WTC11 (cell line): ENCODE measurements around the gene ARG2.

Experiments
- SP1 ChIP-seq: sonication (generic); formaldehyde crosslinking; conservative IDR thresholded peaks from 2 replicates; pipeline ENCODE4 v1.8.1; 2022; ENCODE audit warnings: missing genetic modification reagents
- TCF7 ChIP-seq: sonication (generic); formaldehyde crosslinking; IDR thresholded peaks from 2 replicates; pipeline ENCODE4 v1.8.0; 2022; ENCODE audit warnings: mild to moderate bottlenecking, low read depth, missing genetic modification reagents, moderate library complexity
- TEAD4 ChIP-seq: sonication (generic); formaldehyde crosslinking; IDR thresholded peaks from 2 replicates; pipeline ENCODE4 v1.8.0; 2022; ENCODE audit warnings: mild to moderate bottlenecking, missing genetic modification reagents
- ZNF138 ChIP-seq: sonication (generic); formaldehyde crosslinking; conservative IDR thresholded peaks from 2 replicates; pipeline ENCODE4 v1.8.1; 2022; ENCODE audit warnings: mild to moderate bottlenecking, moderate library complexity, missing genetic modification reagents
- TF ChIP-seq, protein P1 (sequence below): fragments of 200-600 bp; IDR thresholded peaks from 2 replicates; pipeline ENCODE4 v1.8.0; 2022; ENCODE audit warnings: antibody characterized with exemption

DNA sequence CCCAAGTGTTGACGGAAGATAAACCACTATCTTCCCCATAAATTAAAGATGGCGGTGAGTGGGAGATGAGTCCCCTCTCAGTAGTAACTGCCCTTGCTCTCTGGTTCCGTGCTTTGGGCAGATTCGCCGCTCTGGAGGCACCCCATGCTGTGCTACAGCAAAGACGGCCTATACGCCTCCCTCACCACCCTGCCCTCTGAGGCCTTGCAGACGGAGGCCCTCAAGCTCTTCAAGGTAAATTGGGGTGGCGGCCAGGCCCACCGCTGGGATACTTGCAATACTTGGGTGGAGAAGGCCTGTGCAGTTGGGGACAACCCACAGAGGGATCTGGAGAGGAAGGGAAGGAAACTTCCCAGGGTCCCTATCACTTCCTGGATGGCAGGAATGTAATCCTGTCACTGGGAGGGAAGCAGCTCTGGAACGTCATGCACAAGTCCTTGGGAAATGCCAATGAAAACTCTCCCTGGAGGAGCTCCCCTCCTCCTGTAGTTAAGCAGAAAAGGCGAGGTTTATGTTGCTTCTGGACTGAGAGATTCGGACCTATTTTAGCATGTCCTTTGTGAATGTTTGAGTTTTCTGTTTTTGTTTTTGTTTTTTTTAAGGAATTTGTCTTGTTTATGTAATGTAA lies 42.4 kb upstream of the ARG2 start:
- TF ChIP-seq ZNF138 (CRISPR knock-in tag) (no peak), SP1 (CRISPR knock-in tag) (no peak), TCF7 (CRISPR knock-in tag) (no peak), TEAD4 (no peak)
- TF ChIP-seq, protein P1, sequence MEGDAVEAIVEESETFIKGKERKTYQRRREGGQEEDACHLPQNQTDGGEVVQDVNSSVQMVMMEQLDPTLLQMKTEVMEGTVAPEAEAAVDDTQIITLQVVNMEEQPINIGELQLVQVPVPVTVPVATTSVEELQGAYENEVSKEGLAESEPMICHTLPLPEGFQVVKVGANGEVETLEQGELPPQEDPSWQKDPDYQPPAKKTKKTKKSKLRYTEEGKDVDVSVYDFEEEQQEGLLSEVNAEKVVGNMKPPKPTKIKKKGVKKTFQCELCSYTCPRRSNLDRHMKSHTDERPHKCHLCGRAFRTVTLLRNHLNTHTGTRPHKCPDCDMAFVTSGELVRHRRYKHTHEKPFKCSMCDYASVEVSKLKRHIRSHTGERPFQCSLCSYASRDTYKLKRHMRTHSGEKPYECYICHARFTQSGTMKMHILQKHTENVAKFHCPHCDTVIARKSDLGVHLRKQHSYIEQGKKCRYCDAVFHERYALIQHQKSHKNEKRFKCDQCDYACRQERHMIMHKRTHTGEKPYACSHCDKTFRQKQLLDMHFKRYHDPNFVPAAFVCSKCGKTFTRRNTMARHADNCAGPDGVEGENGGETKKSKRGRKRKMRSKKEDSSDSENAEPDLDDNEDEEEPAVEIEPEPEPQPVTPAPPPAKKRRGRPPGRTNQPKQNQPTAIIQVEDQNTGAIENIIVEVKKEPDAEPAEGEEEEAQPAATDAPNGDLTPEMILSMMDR = no peak
